BE2C (cell line): ENCODE measurements around the gene SURF2.

ENCODE experiments used
- DNase-seq: peaks from one replicate; pipeline ENCODE4 v3.0.0-alpha.2; 2020
- H3K27me3 ChIP-seq: fragments of 250-450 bp; sonication (Bioruptor Pico); 2 replicates; pipeline ENCODE4 v1.5.1; 2020; ENCODE audit warnings: mild to moderate bottlenecking
- H3K36me3 ChIP-seq: fragments of 250-450 bp; sonication (Bioruptor Pico); 2 replicates; pipeline ENCODE4 v1.5.1; 2020; ENCODE audit warnings: mild to moderate bottlenecking
- H3K4me1 ChIP-seq: fragments of 250-450 bp; sonication (Bioruptor Pico); 2 replicates; pipeline ENCODE4 v1.5.1; 2020
- H3K4me3 ChIP-seq: 2 replicates; pipeline ENCODE4 v1.5.1; 2011; ENCODE audit warnings: low read depth, low read length
- H3K9me3 ChIP-seq: fragments of 250-450 bp; sonication (Bioruptor Pico); 2 replicates; pipeline ENCODE4 v1.5.1; 2020
- TF ChIP-seq, protein P1 (sequence below): IDR thresholded peaks from 2 replicates; pipeline ENCODE4 v1.5.1; 2012; ENCODE audit warnings: mild to moderate bottlenecking, low read depth, low read length

SURF2 gene

DNA sequence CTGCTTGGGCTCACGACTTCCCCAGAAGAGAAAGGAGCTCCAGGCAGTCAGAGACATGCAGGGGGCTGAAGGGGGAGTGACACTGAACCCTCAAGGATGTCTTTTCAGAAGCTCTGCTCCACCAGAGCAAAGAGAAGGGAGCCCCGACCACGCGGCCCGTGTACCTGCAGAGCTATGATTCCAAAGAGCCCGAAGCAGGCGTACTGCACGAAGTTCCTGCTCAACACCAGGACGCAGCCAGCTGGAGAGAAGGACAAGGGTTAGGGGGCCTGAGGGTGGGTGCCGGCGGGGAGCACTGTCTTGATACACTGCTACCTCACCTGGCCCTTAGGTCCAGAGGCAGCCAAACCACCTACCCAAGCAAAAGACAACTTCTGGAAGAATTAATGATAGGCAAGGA lies 10.1 kb downstream of the SURF2 start:
- TF ChIP-seq, protein P1, sequence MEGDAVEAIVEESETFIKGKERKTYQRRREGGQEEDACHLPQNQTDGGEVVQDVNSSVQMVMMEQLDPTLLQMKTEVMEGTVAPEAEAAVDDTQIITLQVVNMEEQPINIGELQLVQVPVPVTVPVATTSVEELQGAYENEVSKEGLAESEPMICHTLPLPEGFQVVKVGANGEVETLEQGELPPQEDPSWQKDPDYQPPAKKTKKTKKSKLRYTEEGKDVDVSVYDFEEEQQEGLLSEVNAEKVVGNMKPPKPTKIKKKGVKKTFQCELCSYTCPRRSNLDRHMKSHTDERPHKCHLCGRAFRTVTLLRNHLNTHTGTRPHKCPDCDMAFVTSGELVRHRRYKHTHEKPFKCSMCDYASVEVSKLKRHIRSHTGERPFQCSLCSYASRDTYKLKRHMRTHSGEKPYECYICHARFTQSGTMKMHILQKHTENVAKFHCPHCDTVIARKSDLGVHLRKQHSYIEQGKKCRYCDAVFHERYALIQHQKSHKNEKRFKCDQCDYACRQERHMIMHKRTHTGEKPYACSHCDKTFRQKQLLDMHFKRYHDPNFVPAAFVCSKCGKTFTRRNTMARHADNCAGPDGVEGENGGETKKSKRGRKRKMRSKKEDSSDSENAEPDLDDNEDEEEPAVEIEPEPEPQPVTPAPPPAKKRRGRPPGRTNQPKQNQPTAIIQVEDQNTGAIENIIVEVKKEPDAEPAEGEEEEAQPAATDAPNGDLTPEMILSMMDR = no peak
- Histone ChIP-seq H3K27me3 (no peaks in the 10 kb centered on the region), H3K4me3 (no peak overlapping the region), H3K4me1 (peaks cover 25% of the 10 kb centered on the region), H3K36me3 (peaks cover 93% of the 10 kb centered on the region), H3K9me3 (no peaks in the 10 kb centered on the region)
- no peak for DNase-seq

DNA sequence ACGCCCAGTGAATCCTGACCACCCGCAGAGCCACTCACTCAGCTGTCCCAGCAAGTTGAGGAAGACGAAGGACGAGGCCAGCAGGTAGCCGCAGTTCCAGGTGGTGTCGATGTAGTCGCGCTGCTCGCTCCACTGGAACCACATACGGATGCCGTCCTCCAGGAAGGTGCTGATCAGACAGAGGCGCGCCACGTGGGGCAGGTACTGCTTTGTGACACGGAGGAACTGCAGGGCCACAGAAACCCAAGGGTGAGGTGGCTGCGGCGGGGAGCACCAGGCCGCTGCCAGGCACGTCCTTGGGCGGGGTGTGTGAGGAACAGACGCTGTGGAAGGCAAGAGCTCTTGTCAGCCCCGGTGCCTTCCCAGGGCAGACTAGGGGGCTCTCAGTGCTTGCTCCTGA lies 10.9 kb downstream of the SURF2 start:
- Histone ChIP-seq H3K27me3 (no peaks in the 10 kb centered on the region), H3K9me3 (no peaks in the 10 kb centered on the region), H3K4me1 (peaks cover 25% of the 10 kb centered on the region), H3K4me3 (no peak overlapping the region), H3K36me3 (peaks cover 93% of the 10 kb centered on the region)
- TF ChIP-seq, protein P1 = no peak
- no peak for DNase-seq

DNA sequence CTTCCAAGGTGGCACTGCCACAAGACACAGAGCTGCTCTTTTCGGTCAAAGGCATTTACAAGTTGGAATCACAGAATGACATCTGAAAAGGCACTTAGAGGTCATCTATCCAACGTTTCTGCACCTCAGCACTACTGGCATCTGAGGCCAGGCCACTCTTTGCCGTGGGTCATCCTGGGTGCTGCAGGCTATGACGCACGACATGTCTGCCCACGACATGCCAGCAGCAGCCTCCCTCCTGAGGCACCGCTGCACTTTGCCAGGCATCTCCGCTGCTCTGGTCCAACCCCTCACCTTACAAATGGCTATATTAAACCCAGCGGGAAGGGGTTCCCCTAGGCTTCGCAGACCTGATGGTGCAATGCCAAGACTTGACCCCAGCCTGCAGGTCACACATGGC lies 11.4 kb downstream of the SURF2 start:
- Histone ChIP-seq H3K4me1 (peaks cover 25% of the 10 kb centered on the region), H3K9me3 (no peaks in the 10 kb centered on the region), H3K27me3 (no peaks in the 10 kb centered on the region), H3K36me3 (peaks cover 93% of the 10 kb centered on the region), H3K4me3 (no peak overlapping the region)
- DNase-seq = no peak
- TF ChIP-seq, protein P1 = no peak

DNA sequence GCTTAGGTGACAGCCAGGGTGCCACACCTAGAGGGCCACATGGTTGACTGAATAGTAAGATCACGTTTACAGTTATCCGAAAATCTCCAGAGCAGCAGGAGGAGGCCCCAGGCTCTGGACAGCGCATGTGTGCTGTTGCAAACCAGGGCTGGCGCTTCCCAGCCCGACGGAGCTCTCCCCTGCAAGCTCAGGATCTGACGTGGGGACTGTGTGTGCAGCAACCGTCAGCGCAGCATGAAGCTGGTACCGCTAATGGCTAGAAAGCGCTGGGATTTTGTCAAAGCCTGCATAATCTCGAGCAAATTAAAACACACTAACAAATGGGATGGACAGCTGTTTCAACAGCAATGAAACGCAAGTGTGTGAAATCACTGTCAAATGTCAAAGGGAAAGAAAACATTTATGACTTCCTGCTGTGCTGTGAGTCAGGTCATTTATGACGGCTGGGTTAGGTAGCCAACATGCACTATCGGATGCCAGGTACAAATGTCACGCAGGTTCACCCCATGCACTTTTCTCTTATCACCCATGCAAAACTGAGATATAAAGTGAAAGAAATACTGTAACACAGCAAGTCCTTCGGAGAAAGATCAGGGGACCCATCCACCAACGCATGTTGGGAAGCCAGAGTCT lies 12.0 kb downstream of the SURF2 start:
- H3K36me3 ChIP-seq = peaks cover 93% of the 10 kb centered on the region
- no peaks in the 10 kb centered on the region for H3K27me3 ChIP-seq
- TF ChIP-seq, protein P1 = no peak
- peaks cover 25% of the 10 kb centered on the region for H3K4me1 ChIP-seq
- H3K4me3 ChIP-seq = no peak overlapping the region; the same call in 1 of the 2 replicates
- DNase-seq = peak; percentile 79
- H3K9me3 ChIP-seq = no peaks in the 10 kb centered on the region

DNA sequence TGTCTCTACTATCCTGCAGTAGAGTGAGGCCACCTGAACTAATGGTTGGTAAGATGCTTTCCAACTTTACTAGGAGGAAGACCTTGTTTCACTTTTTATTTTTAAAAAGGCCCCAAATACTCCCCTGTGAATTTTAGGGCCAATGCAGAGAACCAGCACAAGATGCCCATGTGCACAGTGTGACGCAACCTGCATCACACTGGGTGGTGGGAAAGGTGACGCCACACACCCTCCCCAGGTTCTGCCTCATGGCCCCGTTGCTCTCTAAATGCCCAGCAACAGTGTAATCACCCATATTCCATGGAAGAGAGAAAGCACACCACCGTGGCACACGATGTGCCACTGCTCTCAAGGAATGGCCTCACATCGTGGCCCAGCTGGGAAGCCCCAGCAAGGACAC lies 13.1 kb downstream of the SURF2 start:
- no peak for DNase-seq
- Histone ChIP-seq H3K4me1 (peaks cover 25% of the 10 kb centered on the region), H3K27me3 (no peaks in the 10 kb centered on the region), H3K4me3 (no peak overlapping the region), H3K9me3 (no peaks in the 10 kb centered on the region), H3K36me3 (peaks cover 86% of the 10 kb centered on the region)
- TF ChIP-seq, protein P1 = no peak

DNA sequence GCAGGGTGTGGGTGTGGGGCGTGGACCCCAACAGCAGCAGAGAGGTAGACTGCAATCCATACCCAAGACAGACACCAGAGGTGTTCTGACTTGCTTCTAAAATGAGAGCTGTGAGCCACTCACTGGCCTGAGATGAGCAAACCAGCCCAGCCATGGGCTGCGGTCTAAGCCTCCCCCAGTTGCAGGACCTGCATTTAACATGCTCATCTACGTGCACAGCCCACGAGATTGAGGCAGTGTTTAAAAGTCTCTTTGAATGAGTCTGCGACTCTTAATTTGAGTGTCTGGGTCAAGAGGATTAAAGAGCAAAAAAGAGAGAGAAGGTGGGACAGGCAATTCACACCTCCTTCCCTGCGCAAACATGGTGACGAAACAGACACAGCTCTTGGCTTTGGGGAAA lies 13.6 kb downstream of the SURF2 start:
- H3K27me3 ChIP-seq = no peaks in the 10 kb centered on the region
- peaks cover 25% of the 10 kb centered on the region for H3K4me1 ChIP-seq
- no peak overlapping the region for H3K4me3 ChIP-seq
- H3K36me3 ChIP-seq = peaks cover 83% of the 10 kb centered on the region
- TF ChIP-seq, protein P1 = no peak
- no peaks in the 10 kb centered on the region for H3K9me3 ChIP-seq
- no peak for DNase-seq
